ENCODE measurements around the gene ASB10.

ASB10 gene, protein sequence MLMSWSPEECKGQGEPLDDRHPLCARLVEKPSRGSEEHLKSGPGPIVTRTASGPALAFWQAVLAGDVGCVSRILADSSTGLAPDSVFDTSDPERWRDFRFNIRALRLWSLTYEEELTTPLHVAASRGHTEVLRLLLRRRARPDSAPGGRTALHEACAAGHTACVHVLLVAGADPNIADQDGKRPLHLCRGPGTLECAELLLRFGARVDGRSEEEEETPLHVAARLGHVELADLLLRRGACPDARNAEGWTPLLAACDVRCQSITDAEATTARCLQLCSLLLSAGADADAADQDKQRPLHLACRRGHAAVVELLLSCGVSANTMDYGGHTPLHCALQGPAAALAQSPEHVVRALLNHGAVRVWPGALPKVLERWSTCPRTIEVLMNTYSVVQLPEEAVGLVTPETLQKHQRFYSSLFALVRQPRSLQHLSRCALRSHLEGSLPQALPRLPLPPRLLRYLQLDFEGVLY

DNA sequence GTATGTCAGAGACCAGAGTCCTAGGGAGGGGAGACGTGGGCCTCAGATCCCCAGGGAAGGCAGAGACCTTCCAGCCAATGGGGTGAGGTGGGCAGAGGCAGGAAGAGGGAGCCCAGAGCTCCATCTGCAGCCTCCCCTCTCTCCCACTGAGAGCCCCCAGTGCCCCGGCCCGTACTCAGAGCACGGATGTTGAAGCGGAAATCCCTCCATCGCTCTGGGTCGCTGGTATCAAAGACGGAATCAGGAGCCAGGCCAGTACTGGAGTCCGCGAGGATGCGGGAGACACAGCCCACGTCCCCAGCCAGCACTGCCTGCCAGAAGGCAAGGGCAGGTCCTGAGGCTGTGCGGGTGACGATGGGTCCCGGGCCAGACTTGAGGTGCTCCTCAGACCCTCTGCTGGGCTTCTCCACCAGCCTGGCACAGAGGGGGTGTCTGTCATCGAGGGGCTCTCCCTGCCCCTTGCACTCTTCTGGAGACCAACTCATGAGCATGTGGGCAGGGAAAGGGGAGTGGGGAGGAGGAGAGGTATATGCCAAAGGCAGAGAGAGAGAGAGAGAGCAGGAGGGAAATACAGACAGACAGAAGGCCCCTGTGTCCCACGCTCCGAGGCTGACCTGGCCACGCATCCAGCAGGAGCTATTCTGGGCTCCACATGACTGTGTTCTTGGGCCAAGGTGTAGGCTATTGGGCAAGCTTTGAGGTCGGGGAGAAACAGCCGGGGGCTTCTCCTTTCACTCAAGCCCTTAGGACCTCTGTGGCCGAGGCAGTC lies at the start of gene ASB10:
Gene ASB10 (minus strand): TSS at position 611 of the 769 bp plus-strand sequence. CDS start 120 bp downstream, at position 491.
- H3K27me3 ChIP-seq (ENCODE audit: insufficient read depth, low read length, poor library complexity) = peaks cover 8% of the 10 kb centered on the region

DNA sequence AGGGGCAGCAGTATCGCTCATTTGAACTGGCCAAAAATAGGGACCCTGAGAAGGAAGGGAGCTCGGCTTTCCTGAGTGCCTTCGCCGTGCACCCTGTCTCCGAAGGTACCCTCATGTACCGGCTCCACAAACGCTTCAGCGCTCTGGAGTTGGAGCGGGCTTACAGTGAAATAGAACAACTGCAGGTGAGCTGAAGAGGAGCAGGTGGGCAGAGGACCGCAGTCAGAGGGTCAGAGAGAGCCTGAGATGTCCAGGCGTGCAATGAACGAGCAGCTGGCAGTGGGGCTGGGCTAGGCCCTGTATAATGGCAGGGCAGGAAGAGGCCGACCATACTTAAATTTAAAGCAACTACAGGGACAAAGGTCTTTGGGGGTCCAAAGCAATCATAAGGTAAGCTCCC lies 49.4 kb upstream of the ASB10 start:
- Histone ChIP-seq H3K79me2 (ENCODE audit: insufficient read depth, low read length) (peaks cover 47% of the 10 kb centered on the region), H3K9me3 (ENCODE audit: insufficient read depth, low read length, severe bottlenecking) (no peaks in the 10 kb centered on the region), H3K4me3 (ENCODE audit: low read depth in 1 of 2, low read length in 2 of 2) (no peak overlapping the region), H2AFZ (ENCODE audit: low read depth, low read length) (no peak overlapping the region), H3K9ac (ENCODE audit: low read depth, low read length) (no peak overlapping the region), H3K4me1 (ENCODE audit: insufficient read depth, low read length) (peaks cover 29% of the 10 kb centered on the region), H3K27ac (ENCODE audit: low read length) (no peak overlapping the region), H3K4me2 (ENCODE audit: insufficient read depth, low read length) (no peak overlapping the region), H3K27me3 (ENCODE audit: insufficient read depth, low read length, poor library complexity) (no peaks in the 10 kb centered on the region), H3K36me3 (ENCODE audit: insufficient read depth, low read length) (peaks cover 57% of the 10 kb centered on the region), H4K20me1 (ENCODE audit: insufficient read depth, low read length) (peaks cover 52% of the 10 kb centered on the region)
- no peak for ATAC-seq (ENCODE audit: insufficient read depth, low read depth)
- no peak for TF ChIP-seq EZH2 (IDR thresholded peaks at IDR 0.05; ENCODE audit: borderline replicate concordance, low read depth, low read length, severe bottlenecking)
- TF ChIP-seq, protein P1, sequence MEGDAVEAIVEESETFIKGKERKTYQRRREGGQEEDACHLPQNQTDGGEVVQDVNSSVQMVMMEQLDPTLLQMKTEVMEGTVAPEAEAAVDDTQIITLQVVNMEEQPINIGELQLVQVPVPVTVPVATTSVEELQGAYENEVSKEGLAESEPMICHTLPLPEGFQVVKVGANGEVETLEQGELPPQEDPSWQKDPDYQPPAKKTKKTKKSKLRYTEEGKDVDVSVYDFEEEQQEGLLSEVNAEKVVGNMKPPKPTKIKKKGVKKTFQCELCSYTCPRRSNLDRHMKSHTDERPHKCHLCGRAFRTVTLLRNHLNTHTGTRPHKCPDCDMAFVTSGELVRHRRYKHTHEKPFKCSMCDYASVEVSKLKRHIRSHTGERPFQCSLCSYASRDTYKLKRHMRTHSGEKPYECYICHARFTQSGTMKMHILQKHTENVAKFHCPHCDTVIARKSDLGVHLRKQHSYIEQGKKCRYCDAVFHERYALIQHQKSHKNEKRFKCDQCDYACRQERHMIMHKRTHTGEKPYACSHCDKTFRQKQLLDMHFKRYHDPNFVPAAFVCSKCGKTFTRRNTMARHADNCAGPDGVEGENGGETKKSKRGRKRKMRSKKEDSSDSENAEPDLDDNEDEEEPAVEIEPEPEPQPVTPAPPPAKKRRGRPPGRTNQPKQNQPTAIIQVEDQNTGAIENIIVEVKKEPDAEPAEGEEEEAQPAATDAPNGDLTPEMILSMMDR (IDR thresholded peaks at IDR 0.05; ENCODE audit: borderline replicate concordance, extremely low read depth, low read length, poor library complexity, severe bottlenecking) = no peak
- DNase-seq = no peak

More for the DNA sequence above, at the start of gene ASB10:
- H3K9me3 ChIP-seq (ENCODE audit: insufficient read depth, low read length, severe bottlenecking) = no peaks in the 10 kb centered on the region
- H3K79me2 ChIP-seq (ENCODE audit: insufficient read depth, low read length) = no peaks in the 10 kb centered on the region
- DNase-seq = no peak
- H3K36me3 ChIP-seq (ENCODE audit: insufficient read depth, low read length) = no peaks in the 10 kb centered on the region
- no peak within 1 kb of the TSS for H3K9ac ChIP-seq (ENCODE audit: low read depth, low read length)
- no peak within 1 kb of the TSS for H3K27ac ChIP-seq (ENCODE audit: low read length)
- no peaks in the 10 kb centered on the region for H3K4me1 ChIP-seq (ENCODE audit: insufficient read depth, low read length)
- ATAC-seq (ENCODE audit: insufficient read depth, low read depth) = no peak
- no peak within 1 kb of the TSS for H3K4me3 ChIP-seq (ENCODE audit: low read depth in 1 of 2, low read length in 2 of 2)
- H4K20me1 ChIP-seq (ENCODE audit: insufficient read depth, low read length) = no peaks in the 10 kb centered on the region; the same call in 1 of the 2 replicates
- H3K4me2 ChIP-seq (ENCODE audit: insufficient read depth, low read length) = no peak within 1 kb of the TSS
- no peak for TF ChIP-seq EZH2 (IDR thresholded peaks at IDR 0.05; ENCODE audit: borderline replicate concordance, low read depth, low read length, severe bottlenecking)
- TF ChIP-seq, protein P1 (IDR thresholded peaks at IDR 0.05; ENCODE audit: borderline replicate concordance, extremely low read depth, low read length, poor library complexity, severe bottlenecking) = no peak
- H2AFZ ChIP-seq (ENCODE audit: low read depth, low read length) = no peak within 1 kb of the TSS

DNA sequence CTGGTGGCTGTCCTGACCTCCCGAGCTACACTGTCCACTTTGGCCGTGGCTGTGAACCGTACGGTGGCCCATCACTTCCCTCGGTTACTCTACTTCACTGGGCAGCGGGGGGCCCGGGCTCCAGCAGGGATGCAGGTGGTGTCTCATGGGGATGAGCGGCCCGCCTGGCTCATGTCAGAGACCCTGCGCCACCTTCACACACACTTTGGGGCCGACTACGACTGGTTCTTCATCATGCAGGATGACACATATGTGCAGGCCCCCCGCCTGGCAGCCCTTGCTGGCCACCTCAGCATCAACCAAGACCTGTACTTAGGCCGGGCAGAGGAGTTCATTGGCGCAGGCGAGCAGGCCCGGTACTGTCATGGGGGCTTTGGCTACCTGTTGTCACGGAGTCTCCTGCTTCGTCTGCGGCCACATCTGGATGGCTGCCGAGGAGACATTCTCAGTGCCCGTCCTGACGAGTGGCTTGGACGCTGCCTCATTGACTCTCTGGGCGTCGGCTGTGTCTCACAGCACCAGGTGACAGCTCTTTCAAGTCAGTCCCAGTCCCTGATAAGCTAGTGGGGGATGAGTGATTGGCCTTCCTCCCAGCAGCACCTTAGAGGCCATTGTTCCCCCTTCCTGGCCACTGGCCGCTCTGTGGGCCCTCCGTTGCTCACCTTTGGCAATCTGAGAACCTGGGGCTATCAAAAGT lies 48.2 kb upstream of the ASB10 start:
- TF ChIP-seq EZH2 (IDR thresholded peaks at IDR 0.05; ENCODE audit: borderline replicate concordance, low read depth, low read length, severe bottlenecking) = no peak
- TF ChIP-seq, protein P1 (IDR thresholded peaks at IDR 0.05; ENCODE audit: borderline replicate concordance, extremely low read depth, low read length, poor library complexity, severe bottlenecking) = no peak
- H3K4me1 ChIP-seq (ENCODE audit: insufficient read depth, low read length) = peaks cover 34% of the 10 kb centered on the region
- DNase-seq (no peak), ATAC-seq (ENCODE audit: insufficient read depth, low read depth) (no peak)
- H3K36me3 ChIP-seq (ENCODE audit: insufficient read depth, low read length) = peaks cover 57% of the 10 kb centered on the region
- no peaks in the 10 kb centered on the region for H3K27me3 ChIP-seq (ENCODE audit: insufficient read depth, low read length, poor library complexity)
- H3K4me2 ChIP-seq (ENCODE audit: insufficient read depth, low read length) = no peak overlapping the region
- H4K20me1 ChIP-seq (ENCODE audit: insufficient read depth, low read length) = peaks cover 52% of the 10 kb centered on the region
- no peak overlapping the region for H3K9ac ChIP-seq (ENCODE audit: low read depth, low read length)
- H3K4me3 ChIP-seq (ENCODE audit: low read depth in 1 of 2, low read length in 2 of 2) = no peak overlapping the region
- H3K79me2 ChIP-seq (ENCODE audit: insufficient read depth, low read length) = peaks cover 47% of the 10 kb centered on the region
- H3K9me3 ChIP-seq (ENCODE audit: insufficient read depth, low read length, severe bottlenecking) = no peaks in the 10 kb centered on the region
- no peak overlapping the region for H2AFZ ChIP-seq (ENCODE audit: low read depth, low read length)
- H3K27ac ChIP-seq (ENCODE audit: low read length) = no peak overlapping the region

Data from DND-41 (cell line).